ENCODE data around the gene STAP1.
"Not testable (repeated sequence)": the region's sequence is repeated elsewhere in the genome, so short reads cannot be mapped to it uniquely, and the experiment has no call there.

STAP1 gene

DNA sequence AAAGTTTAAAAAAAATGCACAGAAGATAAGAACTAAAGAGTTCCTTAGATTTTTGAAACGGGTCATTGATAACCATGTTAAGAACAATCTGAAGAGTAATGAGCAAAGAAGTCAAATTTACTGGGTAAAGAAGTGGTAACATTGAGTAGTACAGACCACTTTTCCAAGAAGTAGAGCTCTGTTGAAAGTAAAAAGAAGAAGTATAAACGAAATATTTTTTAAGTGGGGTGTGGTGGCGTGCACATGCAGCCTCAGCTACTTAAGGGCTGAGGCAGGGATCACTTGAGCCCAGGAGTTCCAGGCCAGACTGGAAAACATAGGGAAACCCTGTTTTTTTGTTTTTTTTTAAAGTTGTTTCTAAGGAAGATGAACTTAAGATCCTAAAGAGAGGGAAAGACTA lies 74.0 kb downstream of the STAP1 start:
- Mint-ChIP-seq H3K36me3 (peaks cover 21% of the 10 kb centered on the region), H3K4me1 (ENCODE audit: low read depth) (peaks cover 18% of the 10 kb centered on the region), H3K9me3 (ENCODE audit: low read depth) (no peaks in the 10 kb centered on the region), H3K27me3 (no peaks in the 10 kb centered on the region), H3K27ac (peak overlapping the region; percentile 34), H3K4me3 (peak overlapping the region; percentile 30)

DNA sequence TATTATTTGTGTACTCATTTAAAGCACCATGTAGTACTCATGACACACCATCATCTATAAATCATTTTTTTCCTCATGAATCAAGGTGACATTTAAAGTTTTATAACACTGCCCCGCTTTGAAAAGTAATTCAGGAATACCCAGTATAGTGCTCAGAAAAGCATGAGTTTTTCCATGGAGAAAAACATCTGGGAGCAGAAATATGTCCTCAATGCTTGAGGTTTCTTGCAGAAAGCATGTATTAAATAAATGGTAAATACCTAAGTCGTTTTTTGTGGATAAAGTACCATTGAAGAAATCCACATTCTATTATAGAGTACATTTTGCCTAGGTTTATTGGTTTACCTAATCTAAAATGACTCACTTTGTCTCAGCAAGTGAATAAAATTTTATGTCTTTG lies 76.2 kb downstream of the STAP1 start:
- H3K4me3 Mint-ChIP-seq = no peak overlapping the region
- peaks cover 18% of the 10 kb centered on the region for H3K4me1 Mint-ChIP-seq (ENCODE audit: low read depth)
- no peaks in the 10 kb centered on the region for H3K9me3 Mint-ChIP-seq (ENCODE audit: low read depth)
- peaks cover 24% of the 10 kb centered on the region for H3K36me3 Mint-ChIP-seq
- no peak overlapping the region for H3K27ac Mint-ChIP-seq
- no peaks in the 10 kb centered on the region for H3K27me3 Mint-ChIP-seq

DNA sequence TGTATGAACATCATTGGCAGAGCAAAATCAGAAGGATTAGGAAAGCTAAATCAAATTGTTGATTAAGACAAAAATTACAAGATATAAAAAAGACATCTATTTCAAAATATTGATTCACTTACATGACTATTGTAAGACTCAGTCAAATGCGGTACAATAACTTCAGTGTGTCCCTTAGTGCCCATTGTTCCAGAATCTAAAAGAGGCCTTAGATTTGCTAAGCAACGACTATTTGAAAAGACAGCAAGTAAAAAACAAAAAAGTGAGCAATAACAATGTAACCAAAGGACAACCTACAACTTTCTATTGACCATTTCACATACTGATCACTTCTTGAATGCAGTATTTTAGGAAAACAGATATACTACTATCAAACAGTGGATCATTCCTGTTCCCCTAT lies 76.8 kb downstream of the STAP1 start:
- Mint-ChIP-seq H3K4me3 (no peak overlapping the region), H3K27ac (no peak overlapping the region), H3K4me1 (ENCODE audit: low read depth) (peaks cover 18% of the 10 kb centered on the region), H3K36me3 (peaks cover 26% of the 10 kb centered on the region), H3K9me3 (ENCODE audit: low read depth) (no peaks in the 10 kb centered on the region), H3K27me3 (no peaks in the 10 kb centered on the region)

DNA sequence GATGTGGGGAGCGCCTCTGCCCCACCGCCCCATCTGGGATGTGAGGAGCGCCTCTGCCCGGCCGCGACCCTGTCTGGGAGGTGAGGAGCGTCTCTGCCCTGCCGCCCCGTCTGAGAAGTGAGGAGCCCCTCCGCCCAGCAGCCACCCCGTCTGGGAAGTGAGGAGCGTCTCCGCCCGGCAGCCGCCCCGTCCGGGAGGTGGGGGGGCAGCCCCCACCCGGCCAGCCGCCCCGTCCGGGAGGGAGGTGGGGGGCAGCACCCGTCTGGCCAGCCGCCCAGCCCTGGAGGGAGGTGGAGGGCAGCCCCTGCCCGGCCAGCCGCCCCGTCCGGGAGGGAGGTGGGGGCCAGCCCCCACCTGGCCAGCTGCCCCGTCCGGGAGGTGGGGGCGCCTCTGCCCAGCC lies 78.5 kb downstream of the STAP1 start:
- not testable (repeated sequence) for H3K27me3 Mint-ChIP-seq; H3K9me3 Mint-ChIP-seq (ENCODE audit: low read depth); H3K27ac Mint-ChIP-seq; H3K4me3 Mint-ChIP-seq
- Mint-ChIP-seq H3K36me3 (peaks cover 28% of the 10 kb centered on the region), H3K4me1 (ENCODE audit: low read depth) (peaks cover 17% of the 10 kb centered on the region)

DNA sequence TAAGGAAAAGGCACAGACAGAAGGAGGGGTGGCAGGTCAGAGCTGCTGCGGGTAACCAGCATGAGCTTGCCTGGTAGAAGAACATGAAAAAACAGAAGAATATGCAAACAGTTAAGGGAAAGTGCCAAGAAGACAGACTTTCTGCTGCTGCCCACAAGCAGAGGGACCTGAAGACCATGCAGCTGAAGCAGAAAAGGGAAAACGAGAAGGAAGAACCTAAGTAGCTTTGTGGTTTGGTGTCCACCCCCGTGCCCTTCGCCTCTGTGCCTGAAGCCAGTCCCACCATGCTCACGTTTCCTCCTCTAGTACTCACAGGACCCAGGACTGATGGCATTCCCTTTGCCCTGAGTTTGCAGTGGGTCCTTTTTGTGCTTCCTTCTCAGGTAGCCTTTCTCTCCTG lies 79.6 kb downstream of the STAP1 start:
- peaks cover 24% of the 10 kb centered on the region for H3K36me3 Mint-ChIP-seq
- no peak overlapping the region for H3K4me3 Mint-ChIP-seq
- H3K27ac Mint-ChIP-seq = peak overlapping the region; percentile 16
- no peaks in the 10 kb centered on the region for H3K9me3 Mint-ChIP-seq (ENCODE audit: low read depth)
- peaks cover 7% of the 10 kb centered on the region for H3K4me1 Mint-ChIP-seq (ENCODE audit: low read depth)
- no peaks in the 10 kb centered on the region for H3K27me3 Mint-ChIP-seq

DNA sequence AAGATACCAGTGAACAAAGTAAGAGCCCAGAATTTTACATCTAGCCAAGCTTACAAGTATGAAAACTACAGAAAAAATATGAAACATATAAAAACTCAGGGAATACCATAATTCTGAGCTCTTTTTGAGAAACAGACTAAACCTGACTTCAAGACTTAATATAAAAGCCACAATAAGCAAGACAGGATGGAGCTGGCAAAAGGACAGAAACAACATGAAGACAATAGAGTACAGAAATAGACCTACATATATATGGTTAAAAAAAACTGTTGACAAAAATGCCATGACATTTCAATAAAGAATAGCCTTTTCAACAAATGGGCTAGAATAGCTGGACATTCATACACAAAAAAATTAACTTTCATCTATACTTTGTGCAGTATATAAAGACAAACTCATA lies 93.0 kb downstream of the STAP1 start:
- Mint-ChIP-seq H3K9me3 (ENCODE audit: low read depth) (peaks cover 4% of the 10 kb centered on the region), H3K36me3 (peaks cover 35% of the 10 kb centered on the region), H3K4me1 (ENCODE audit: low read depth) (no peaks in the 10 kb centered on the region), H3K4me3 (no peak overlapping the region), H3K27ac (no peak overlapping the region), H3K27me3 (no peaks in the 10 kb centered on the region)
